Smooth muscle cell (in vitro differentiated cells): ENCODE measurements around the gene ANKRD44. TPM values are rescaled to one million over a fixed set of nuclear protein-coding genes. Genes with fewer than 3 reads are reported as not detected.
"Not testable (repeated sequence)": the region's sequence is repeated elsewhere in the genome, so short reads cannot be mapped to it uniquely, and the experiment has no call there.

Source experiments
- DNase-seq: peaks from one replicate; lab custom pipeline; 2025; ENCODE audit not compliant: unreplicated experiment; lab: John Stamatoyannopoulos, UW
- H2AFZ ChIP-seq: fragments of 200-600 bp; sonication (generic); 2 replicates; pipeline ENCODE4 v1.6.0; 2016; ENCODE audit warnings: antibody characterized with exemption, low read depth, mild to moderate bottlenecking
- H3F3A ChIP-seq: fragments of 200-600 bp; sonication (generic); 2 replicates; pipeline ENCODE4 v1.6.0; 2017; ENCODE audit warnings: antibody characterized with exemption, low read depth
- H3K27ac ChIP-seq: fragments of 200-600 bp; sonication (generic); 2 replicates; pipeline ENCODE4 v1.5.1; 2016; ENCODE audit warnings: low read depth, mild to moderate bottlenecking
- H3K27me3 ChIP-seq: fragments of 200-600 bp; sonication (generic); 2 replicates; pipeline ENCODE4 v1.6.1; 2016; ENCODE audit warnings: low read depth, mild to moderate bottlenecking
- H3K36me3 ChIP-seq: fragments of 200-600 bp; sonication (generic); 2 replicates; pipeline ENCODE4 v1.5.1; 2016; ENCODE audit warnings: low read depth
- H3K4me1 ChIP-seq: fragments of 200-600 bp; sonication (generic); 2 replicates; pipeline ENCODE4 v1.5.1; 2016; ENCODE audit warnings: low read depth
- H3K4me2 ChIP-seq: fragments of 200-600 bp; sonication (generic); 2 replicates; pipeline ENCODE4 v1.6.0; 2016; ENCODE audit warnings: mild to moderate bottlenecking
- H3K4me3 ChIP-seq: fragments of 200-600 bp; sonication (generic); 2 replicates; pipeline ENCODE4 v1.5.1; 2016; ENCODE audit warnings: mild to moderate bottlenecking
- H3K79me2 ChIP-seq: fragments of 200-600 bp; sonication (generic); 2 replicates; pipeline ENCODE4 v1.6.0; 2016; ENCODE audit warnings: low read depth, mild to moderate bottlenecking
- H3K9ac ChIP-seq: fragments of 200-600 bp; sonication (generic); 2 replicates; pipeline ENCODE4 v1.6.0; 2016; ENCODE audit warnings: low read depth
- H3K9me3 ChIP-seq: fragments of 200-600 bp; sonication (generic); replicated peaks from 2 replicates; pipeline ENCODE4 v1.5.1; 2016; ENCODE audit warnings: low read depth
- H4K20me1 ChIP-seq: fragments of 200-600 bp; sonication (generic); 2 replicates; pipeline ENCODE4 v1.6.0; 2016; ENCODE audit warnings: low read depth
- WGBS: methylation state at CpG from one replicate; pipeline ENCODE4 v1.1.7; 2016; ENCODE audit warnings: low lambda C conversion rate; 5-methylcytosine and 5-hydroxymethylcytosine counted together
- polyA plus RNA-seq: library from polyadenylated mRNA; unstranded; fragments of >200 nt; fragmentation: Nextera tagmentation; extraction: Ambion mirVana; gene quantifications from 2 replicates; pipeline ENCODE4 v1.2.1, GENCODE V29; 2016
- total RNA-seq: library from RNA; depleted of rRNA; stranded (reverse); fragments of >200 nt; gene quantifications from 2 replicates; pipeline ENCODE4 v1.2.3, GENCODE V29; 2014
- TF ChIP-seq, protein P1 (sequence below): fragments of 200-600 bp; sonication (generic); IDR thresholded peaks from 2 replicates; pipeline ENCODE4 v1.5.1; 2017; ENCODE audit warnings: borderline replicate concordance, mild to moderate bottlenecking, antibody characterized with exemption; ENCODE audit not compliant: insufficient read depth, poor library complexity, severe bottlenecking

ANKRD44 gene
- total and polyA plus RNA-seq, 2 experiments from 2014 or later = 3.6 to 5.5 TPM

DNA sequence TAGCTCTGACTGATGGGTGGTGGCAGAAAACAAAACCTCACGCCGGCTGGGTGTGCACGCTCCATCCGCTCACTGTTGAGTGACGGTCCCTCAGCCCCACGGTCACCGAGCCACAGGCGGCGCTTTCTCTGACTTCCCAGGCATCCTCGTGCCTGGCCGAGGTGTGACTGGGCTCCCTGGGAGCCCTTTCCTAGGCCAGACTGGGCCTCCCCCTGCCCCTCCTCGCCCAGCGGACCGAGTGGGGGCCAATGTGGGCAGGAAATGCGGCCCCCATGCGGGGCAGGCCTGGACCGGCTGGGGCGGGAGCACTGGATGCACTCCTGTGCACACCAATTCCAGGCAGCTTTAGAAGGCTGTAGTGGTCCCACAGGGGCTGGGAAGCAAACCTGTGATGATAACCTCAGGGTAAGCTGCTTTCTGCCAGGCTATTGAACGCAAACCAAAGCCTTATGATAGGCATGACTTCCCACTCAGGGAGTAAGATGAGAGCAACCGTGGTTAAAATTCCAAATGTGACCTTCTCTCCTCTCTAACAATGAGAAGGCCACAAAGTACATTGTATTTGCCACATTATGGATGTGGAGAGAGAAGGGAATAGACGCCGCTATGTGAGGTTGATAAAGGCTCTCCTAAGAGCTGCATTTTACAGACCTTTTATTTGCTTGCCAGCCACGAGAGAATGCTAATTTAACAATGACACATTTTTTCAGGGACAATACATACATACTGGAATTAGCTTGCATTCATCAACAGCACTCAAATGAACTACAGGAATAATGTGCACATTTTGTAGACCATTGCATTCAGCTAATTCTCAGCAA is 300.2 kb downstream of the ANKRD44 start:
- Histone ChIP-seq H3F3A (no peaks in the 10 kb centered on the region), H3K79me2 (no peaks in the 10 kb centered on the region), H3K9me3 (no peaks in the 10 kb centered on the region), H3K27ac (no peak overlapping the region), H3K4me1 (no peaks in the 10 kb centered on the region), H3K4me2 (no peak overlapping the region), H4K20me1 (no peaks in the 10 kb centered on the region), H3K36me3 (no peaks in the 10 kb centered on the region), H3K27me3 (no peaks in the 10 kb centered on the region), H3K9ac (no peak overlapping the region), H2AFZ (no peak overlapping the region), H3K4me3 (no peak overlapping the region)
- DNase-seq = no peak
- 90% methylated on average over 23 of the region's 23 CpGs for WGBS
- TF ChIP-seq, protein P1, sequence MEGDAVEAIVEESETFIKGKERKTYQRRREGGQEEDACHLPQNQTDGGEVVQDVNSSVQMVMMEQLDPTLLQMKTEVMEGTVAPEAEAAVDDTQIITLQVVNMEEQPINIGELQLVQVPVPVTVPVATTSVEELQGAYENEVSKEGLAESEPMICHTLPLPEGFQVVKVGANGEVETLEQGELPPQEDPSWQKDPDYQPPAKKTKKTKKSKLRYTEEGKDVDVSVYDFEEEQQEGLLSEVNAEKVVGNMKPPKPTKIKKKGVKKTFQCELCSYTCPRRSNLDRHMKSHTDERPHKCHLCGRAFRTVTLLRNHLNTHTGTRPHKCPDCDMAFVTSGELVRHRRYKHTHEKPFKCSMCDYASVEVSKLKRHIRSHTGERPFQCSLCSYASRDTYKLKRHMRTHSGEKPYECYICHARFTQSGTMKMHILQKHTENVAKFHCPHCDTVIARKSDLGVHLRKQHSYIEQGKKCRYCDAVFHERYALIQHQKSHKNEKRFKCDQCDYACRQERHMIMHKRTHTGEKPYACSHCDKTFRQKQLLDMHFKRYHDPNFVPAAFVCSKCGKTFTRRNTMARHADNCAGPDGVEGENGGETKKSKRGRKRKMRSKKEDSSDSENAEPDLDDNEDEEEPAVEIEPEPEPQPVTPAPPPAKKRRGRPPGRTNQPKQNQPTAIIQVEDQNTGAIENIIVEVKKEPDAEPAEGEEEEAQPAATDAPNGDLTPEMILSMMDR = no peak

DNA sequence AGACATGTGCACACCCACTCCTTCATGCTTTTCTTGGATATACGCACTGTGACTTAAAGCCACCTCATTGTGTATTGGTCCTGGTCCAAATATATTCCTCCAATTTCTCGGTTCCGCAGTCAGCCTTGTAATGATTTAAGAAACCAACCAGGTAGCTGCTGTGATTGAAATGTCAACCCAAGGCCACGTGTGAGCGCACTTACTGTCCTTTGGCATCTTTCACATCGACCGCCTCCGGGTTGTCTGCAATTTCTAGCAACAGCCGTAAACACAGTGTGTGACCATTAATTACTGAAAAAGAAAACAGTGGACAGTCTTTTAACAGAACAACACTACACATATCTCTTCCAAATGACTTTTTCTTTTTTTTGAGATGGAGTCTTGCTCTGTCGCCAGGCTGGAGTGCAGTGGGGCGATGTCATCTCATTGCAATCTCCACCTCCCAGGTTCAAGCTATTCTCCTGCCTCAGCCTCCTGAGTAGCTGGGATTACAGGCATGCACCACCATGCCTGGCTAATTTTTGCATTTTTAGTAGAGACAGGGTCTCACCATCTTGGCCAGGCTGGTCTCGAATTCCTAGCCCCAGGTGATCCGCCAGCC is 301.7 kb downstream of the ANKRD44 start:
- WGBS = 84% methylated on average over 13 of the region's 13 CpGs
- H2AFZ ChIP-seq, H3K9me3 ChIP-seq, H3K4me1 ChIP-seq, H3K27me3 ChIP-seq, DNase-seq, H3K4me2 ChIP-seq, H3K4me3 ChIP-seq, H3K36me3 ChIP-seq, H3K27ac ChIP-seq, H3F3A ChIP-seq, H4K20me1 ChIP-seq, H3K9ac ChIP-seq, H3K79me2 ChIP-seq: not testable (repeated sequence)

DNA sequence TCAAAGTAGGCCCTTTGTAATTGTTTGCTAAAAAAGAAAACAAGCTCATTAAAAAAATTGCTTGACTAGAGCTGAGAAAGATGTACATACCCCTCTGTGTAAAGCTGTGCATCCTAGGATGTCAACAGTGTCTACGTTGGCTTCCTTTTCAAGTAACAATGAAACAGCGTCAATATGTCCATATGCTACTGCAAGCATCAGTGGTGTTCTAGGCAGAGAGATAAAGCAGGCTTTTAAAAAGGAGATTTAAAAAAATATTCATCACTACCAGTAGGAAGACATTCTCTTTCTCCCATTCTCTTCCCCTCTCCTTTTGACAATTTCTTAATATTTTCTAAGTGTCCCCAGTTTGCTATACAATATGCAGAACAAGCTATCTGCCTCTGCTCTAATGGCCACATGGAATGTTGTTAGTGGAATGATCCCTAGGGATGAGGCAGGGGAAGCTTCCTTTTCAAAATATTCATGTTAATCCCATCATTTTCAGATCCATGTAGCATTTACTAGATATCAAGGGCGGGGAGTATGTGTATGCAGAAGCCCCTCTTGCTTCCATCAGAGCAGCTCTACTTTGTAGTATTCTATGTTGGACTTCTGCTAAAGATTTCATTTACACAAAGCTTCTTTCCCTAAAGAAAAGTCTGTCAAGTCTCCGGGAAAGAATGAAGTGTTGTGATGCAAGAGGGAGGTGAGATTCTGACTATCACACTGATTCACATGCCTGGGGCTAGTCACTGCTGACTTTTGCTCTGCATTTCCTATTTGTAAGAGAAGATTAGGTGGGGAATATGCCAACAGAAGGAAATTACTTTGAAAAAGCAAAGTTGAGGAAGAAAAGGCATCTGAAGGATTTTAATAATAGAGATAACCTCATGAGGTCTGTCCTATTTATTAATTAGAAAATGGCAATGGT is 302.6 kb downstream of the ANKRD44 start:
- H3K9ac ChIP-seq = no peak overlapping the region

More for the DNA sequence above, 302.6 kb downstream of the ANKRD44 start:
- TF ChIP-seq, protein P1 = no peak
- Histone ChIP-seq H3F3A (no peaks in the 10 kb centered on the region), H3K4me2 (no peak overlapping the region), H3K27ac (no peak overlapping the region), H3K79me2 (no peaks in the 10 kb centered on the region), H2AFZ (no peak overlapping the region), H3K27me3 (no peaks in the 10 kb centered on the region), H4K20me1 (no peaks in the 10 kb centered on the region), H3K9me3 (no peaks in the 10 kb centered on the region), H3K4me1 (no peaks in the 10 kb centered on the region), H3K36me3 (no peaks in the 10 kb centered on the region), H3K4me3 (no peak overlapping the region)
- no peak for DNase-seq
- WGBS = 69% methylated on average over 4 of the region's 4 CpGs
